Measurements from ENCODE around the gene AOPEP. TPM values are rescaled to one million over a fixed set of nuclear protein-coding genes. Genes with fewer than 3 reads are reported as not detected.

The AOPEP gene
- total and polyA plus RNA-seq, 7 donors = 28.0 to 490 (median 184) TPM

- intact Hi-C loops (cut with DNase I) = no loop called here
- H3K4me3 ChIP-seq = no peak overlapping the region
- H3K4me1 ChIP-seq = peaks cover 0 to 41% (median 28%) of the 10 kb centered on the region in 4 donors
- peak overlapping the region in 3 of 4 donors; percentile 25 to 72 (median 41) for H3K27ac ChIP-seq
- WGBS, 2 donors = 95 to 97% methylated on average over 5 of the region's 5 CpGs
- no peak for TF ChIP-seq POLR2AphosphoS5 (IDR thresholded peaks at IDR 0.05)
- no peak for TF ChIP-seq EP300 (IDR thresholded peaks at IDR 0.05)
- no peak for TF ChIP-seq POLR2A (IDR thresholded peaks at IDR 0.05)
- no peak for TF ChIP-seq CTCF (IDR thresholded peaks at IDR 0.05)
- H3K36me3 ChIP-seq = peaks cover 0 to 63% (median 10%) of the 10 kb centered on the region in 4 donors
- no peaks in the 10 kb centered on the region for H3K9me3 ChIP-seq
- DNase-seq = no peak
- H3K27me3 ChIP-seq = no peaks in the 10 kb centered on the region
Observed at GRCh38 chr9:95108777-95109176, 382.3 kb downstream of the AOPEP start.

DNA sequence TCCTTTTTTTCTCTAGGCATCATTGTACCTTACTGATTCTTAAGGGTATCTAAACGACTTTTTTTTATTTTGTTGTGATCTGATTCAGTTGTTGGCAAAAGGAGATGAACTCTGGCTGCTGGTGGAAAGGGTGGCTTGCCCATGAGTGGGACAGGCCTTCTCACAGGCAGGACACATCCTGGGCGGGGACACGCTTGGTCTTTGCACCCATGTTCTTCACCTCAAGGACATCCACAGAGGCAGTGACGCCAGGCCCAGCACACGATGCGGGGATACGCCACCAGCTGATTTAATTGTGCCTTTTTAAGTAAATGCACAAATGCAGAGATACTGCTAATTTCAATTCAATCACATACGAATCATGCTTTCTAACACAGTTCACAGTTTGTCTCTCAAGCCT lies 383.0 kb downstream of the AOPEP start:
- Histone ChIP-seq H3K27me3 (no peaks in the 10 kb centered on the region), H3K4me3 (no peak overlapping the region), H3K4me1 (peaks cover 0 to 35% (median 22%) of the 10 kb centered on the region in 4 donors), H3K36me3 (peaks cover 0 to 63% (median 10%) of the 10 kb centered on the region in 4 donors), H3K27ac (peak overlapping the region in 1 of 4 donors; percentile 25), H3K9me3 (no peaks in the 10 kb centered on the region)
- DNase-seq = peak; percentile 58
- intact Hi-C loops (cut with DNase I) = no loop called here
- 84 to 91% methylated on average over 8 of the region's 8 CpGs for WGBS, 2 donors
- TF ChIP-seq POLR2A (IDR thresholded peaks at IDR 0.05) (no peak), CTCF (IDR thresholded peaks at IDR 0.05) (no peak), EP300 (IDR thresholded peaks at IDR 0.05) (no peak), POLR2AphosphoS5 (IDR thresholded peaks at IDR 0.05) (no peak)

DNA sequence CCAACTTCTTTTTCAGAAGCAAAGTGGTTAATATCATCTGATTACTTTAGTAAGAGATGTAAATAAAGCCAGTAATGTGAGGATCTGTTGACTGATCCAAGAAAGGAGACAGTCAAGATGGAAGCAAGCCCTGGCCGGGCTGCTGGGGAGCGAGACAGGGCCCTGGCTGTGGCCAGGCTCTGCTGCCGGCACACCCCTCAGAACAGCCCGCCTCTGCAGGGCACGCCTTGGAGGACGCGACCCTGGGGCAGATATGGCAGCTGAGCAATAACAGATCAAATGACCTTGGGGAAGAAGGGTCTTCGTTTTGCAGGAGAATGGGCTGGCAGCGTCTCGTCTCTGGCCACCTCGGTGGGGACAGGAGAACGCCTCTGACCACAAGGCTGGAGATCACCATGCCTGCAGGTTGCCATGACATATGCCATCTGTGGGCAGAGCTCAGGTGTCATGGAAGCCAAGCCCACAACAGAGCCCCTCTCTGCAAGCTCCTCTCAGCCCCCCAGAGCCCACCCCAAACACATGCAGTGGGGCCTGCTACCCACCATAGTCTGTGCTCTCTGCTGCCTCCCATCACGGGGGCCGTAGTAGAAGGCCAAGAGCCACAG lies 384.5 kb downstream of the AOPEP start:
- Histone ChIP-seq H3K36me3 (peaks cover 0 to 63% (median 10%) of the 10 kb centered on the region in 4 donors), H3K9me3 (no peaks in the 10 kb centered on the region), H3K4me3 (no peak overlapping the region), H3K4me1 (peaks cover 0 to 28% (median 18%) of the 10 kb centered on the region in 4 donors), H3K27ac (no peak overlapping the region), H3K27me3 (no peaks in the 10 kb centered on the region)
- WGBS, 2 donors = 85 to 91% methylated on average over 14 of the region's 14 CpGs
- no peak for TF ChIP-seq POLR2AphosphoS5 (IDR thresholded peaks at IDR 0.05)
- TF ChIP-seq POLR2A (IDR thresholded peaks at IDR 0.05) = no peak
- TF ChIP-seq EP300 (IDR thresholded peaks at IDR 0.05) = no peak
- TF ChIP-seq CTCF (IDR thresholded peaks at IDR 0.05) = no peak
- intact Hi-C loops (cut with DNase I) = no loop called here
- peak; percentile 58 for DNase-seq

DNA sequence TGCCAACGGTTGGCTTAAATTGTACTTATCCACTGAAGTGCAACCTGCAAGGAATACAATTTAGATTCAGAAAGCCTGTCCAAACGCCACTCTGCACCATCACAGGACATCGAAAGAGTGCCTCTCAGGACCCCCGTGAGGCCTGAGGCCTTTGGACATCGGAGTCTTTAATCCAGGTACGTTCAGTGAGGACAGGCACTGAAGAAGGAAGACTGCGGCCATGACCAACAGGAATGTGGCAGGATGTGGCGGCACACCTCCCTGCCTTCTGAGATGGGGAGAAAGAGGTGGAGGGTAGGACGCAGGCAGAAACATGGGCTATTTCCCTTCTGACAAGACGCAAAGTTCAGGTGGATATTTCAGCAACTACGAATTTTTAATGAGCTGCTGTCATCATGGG lies 385.2 kb downstream of the AOPEP start:
- Histone ChIP-seq H3K27ac (no peak overlapping the region), H3K9me3 (no peaks in the 10 kb centered on the region), H3K4me3 (no peak overlapping the region), H3K4me1 (peaks cover 0 to 30% (median 21%) of the 10 kb centered on the region in 4 donors), H3K27me3 (no peaks in the 10 kb centered on the region), H3K36me3 (peaks cover 0 to 58% (median 8%) of the 10 kb centered on the region in 4 donors)
- intact Hi-C loops (cut with DNase I) = no loop called here
- DNase-seq = peak; percentile 52
- WGBS, 2 donors = 96 to 97% methylated on average over 11 of the region's 11 CpGs
- TF ChIP-seq POLR2A (IDR thresholded peaks at IDR 0.05) (no peak), EP300 (IDR thresholded peaks at IDR 0.05) (no peak), POLR2AphosphoS5 (IDR thresholded peaks at IDR 0.05) (no peak), CTCF (IDR thresholded peaks at IDR 0.05) (no peak)

Data from sigmoid colon (tissue), 7 donors.